Naive thymus-derived CD4-positive, alpha-beta T cell (primary cell): Measurements from ENCODE around the gene TSKU. TPM values are rescaled to one million over a fixed set of nuclear protein-coding genes. Genes with fewer than 3 reads are reported as not detected.

Experiments used
- ATAC-seq: fragments of 150-1000 bp; cut with Tn5 transposase; 2 replicates; pipeline ENCODE4 v1.10.0; 2021; ENCODE audit warnings: mild to moderate bottlenecking, moderate library complexity
- CTCF ChIA-PET: fragments of 350-600 bp; sonication (Branson Sonifier 250); formaldehyde crosslinking; loops from one replicate; lab custom pipeline; 2021; ENCODE audit warnings: antibody characterized with exemption; lab: Charles Lee
- POLR2A ChIA-PET: fragments of 350-600 bp; sonication (Branson Sonifier 250); formaldehyde crosslinking; loops from one replicate; lab custom pipeline; 2021; ENCODE audit warnings: antibody characterized with exemption, inconsistent platforms; lab: Charles Lee
- DNase-seq, 9 donors: peaks; one replicate each; pipeline versions ENCODE4 v3.0.0 to v3.0.0-alpha.2; 2020 to 2022; ENCODE audit warnings: mixed read lengths in 1 of 9
- H3K27ac ChIP-seq: one replicate; pipeline ENCODE4 v1.7.0; 2013; ENCODE audit warnings: mild to moderate bottlenecking, low read depth, low read length, moderate library complexity
- H3K27me3 ChIP-seq, 2 donors: one replicate each; pipeline ENCODE4 v1.7.0; 2013; ENCODE audit warnings: low read length in 2 of 2, mild to moderate bottlenecking in 2 of 2, moderate library complexity in 2 of 2; ENCODE audit not compliant: control insufficient read depth in 2 of 2, insufficient read depth in 2 of 2
- H3K36me3 ChIP-seq, 3 experiments: 1 replicate in 2 of 3; 2 replicates in 1 of 3; pipeline ENCODE4 v1.7.0; 2013; ENCODE audit warnings: low read length in 3 of 3, mild to moderate bottlenecking in 3 of 3, moderate library complexity in 1 of 3; ENCODE audit not compliant: insufficient read depth in 3 of 3, control insufficient read depth in 2 of 3
- H3K4me1 ChIP-seq, 2 donors: one replicate each; pipeline ENCODE4 v1.7.0; 2013; ENCODE audit warnings: low read length in 2 of 2, mild to moderate bottlenecking in 2 of 2, moderate library complexity in 1 of 2; ENCODE audit not compliant: control insufficient read depth in 2 of 2, insufficient read depth in 2 of 2
- H3K4me3 ChIP-seq: 2 replicates; pipeline ENCODE4 v1.7.0; 2013; ENCODE audit warnings: mild to moderate bottlenecking, low read length
- H3K9me3 ChIP-seq, 3 experiments: 1 replicate in 2 of 3; 2 replicates in 1 of 3; pipeline ENCODE4 v1.7.0; 2013; ENCODE audit warnings: low read length in 3 of 3; ENCODE audit not compliant: control insufficient read depth in 2 of 3
- H3K27ac Mint-ChIP-seq, 9 donors: one replicate each; pipeline ENCODE4 v1.8.0; 2020 to 2022; ENCODE audit warnings: mixed read lengths in 9 of 9, mild to moderate bottlenecking in 8 of 9, moderate library complexity in 5 of 9, inconsistent platforms in 2 of 9
- H3K27me3 Mint-ChIP-seq, 5 donors: one replicate each; pipeline ENCODE4 v1.8.0; 2021 to 2022; ENCODE audit warnings: mixed read lengths in 5 of 5, mild to moderate bottlenecking in 1 of 5
- H3K36me3 Mint-ChIP-seq, 5 donors: one replicate each; pipeline ENCODE4 v1.8.0; 2020 to 2022; ENCODE audit warnings: mixed read lengths in 5 of 5, mild to moderate bottlenecking in 3 of 5, inconsistent platforms in 1 of 5
- H3K4me1 Mint-ChIP-seq, 7 donors: one replicate each; pipeline ENCODE4 v1.8.0; 2020 to 2022; ENCODE audit warnings: mixed read lengths in 7 of 7, mild to moderate bottlenecking in 3 of 7, inconsistent platforms in 1 of 7
- H3K4me3 Mint-ChIP-seq, 10 donors: one replicate each; pipeline ENCODE4 v1.8.0; 2020 to 2022; ENCODE audit warnings: mild to moderate bottlenecking in 10 of 10, mixed read lengths in 10 of 10, moderate library complexity in 6 of 10, inconsistent platforms in 2 of 10
- H3K9me3 Mint-ChIP-seq, 11 donors: one replicate each; pipeline ENCODE4 v1.8.0; 2020 to 2022; ENCODE audit warnings: mixed read lengths in 11 of 11, mild to moderate bottlenecking in 4 of 11, inconsistent platforms in 1 of 11, moderate library complexity in 1 of 11
- intact Hi-C, 2 donors: fragments of 100-400 bp; cut with micrococcal nuclease; formaldehyde crosslinking; loops; one replicate each; pipeline ENCODE4 v1.15.1; 2023
- polyA plus RNA-seq, 2 donors: library from polyadenylated mRNA; unstranded; fragments of 300-500 nt; fragmentation: Illumina TruSeq; gene quantifications; one replicate each; pipeline ENCODE4 v1.2.3, GENCODE V29; 2021
- total RNA-seq, 6 experiments: library from RNA in 5 of 6; stranded (reverse) in 5 of 6; gene quantifications; 1 replicate in 5 of 6; 2 replicates in 1 of 6; pipeline ENCODE4 v1.2.3 and lab custom pipeline; 2021 to 2026

TSKU gene
- total and polyA plus RNA-seq, 7 experiments from 2014 or later: 0.13 to 1.5 TPM; not detected in 5

- Mint-ChIP-seq H3K4me1 (no peaks in the 10 kb centered on the region), H3K9me3 (peaks cover 0 to 1% (median 0%) of the 10 kb centered on the region in 11 donors), H3K27ac (no peak overlapping the region), H3K36me3 (no peaks in the 10 kb centered on the region), H3K4me3 (no peak overlapping the region), H3K27me3 (peaks cover 18 to 36% (median 34%) of the 10 kb centered on the region in 5 donors)
- CTCF ChIA-PET: interaction anchor here (0.6 kb wide), 1 partner anchor 63 kb away, joined by 3 read pairs; no protein-coding TSS in a partner anchor
- H3K9me3 ChIP-seq: no peaks in the 10 kb centered on the region
- no peaks in the 10 kb centered on the region for H3K4me1 ChIP-seq
- POLR2A ChIA-PET: no interaction called here
- H3K27me3 ChIP-seq: no peaks in the 10 kb centered on the region
- H3K4me3 ChIP-seq: no peak overlapping the region
- no peak overlapping the region for H3K27ac ChIP-seq
- H3K36me3 ChIP-seq: no peaks in the 10 kb centered on the region
- intact Hi-C loops: no loop called here
- no peak for DNase-seq
- no peak for ATAC-seq
Observed at GRCh38 chr11:76838678-76839068, 55.5 kb downstream of the TSKU start.

GRCh38 chr11:76839311-76839710 is 56.2 kb downstream of the TSKU start:
- POLR2A ChIA-PET: no interaction called here
- H3K9me3 Mint-ChIP-seq: peaks cover 0 to 1% (median 0%) of the 10 kb centered on the region in 11 donors
- intact Hi-C loops: no loop called here
- Histone ChIP-seq H3K36me3 (no peaks in the 10 kb centered on the region), H3K27ac (no peak overlapping the region), H3K4me3 (no peak overlapping the region), H3K27me3 (no peaks in the 10 kb centered on the region), H3K9me3 (no peaks in the 10 kb centered on the region), H3K4me1 (no peaks in the 10 kb centered on the region)
- H3K4me1 Mint-ChIP-seq: no peaks in the 10 kb centered on the region
- CTCF ChIA-PET: no interaction called here
- peak; percentile 31 for ATAC-seq
- no peak for DNase-seq
- peaks cover 22 to 37% (median 36%) of the 10 kb centered on the region in 5 donors for H3K27me3 Mint-ChIP-seq
- H3K36me3 Mint-ChIP-seq: no peaks in the 10 kb centered on the region
- no peak overlapping the region for H3K4me3 Mint-ChIP-seq
- H3K27ac Mint-ChIP-seq: no peak overlapping the region

DNA sequence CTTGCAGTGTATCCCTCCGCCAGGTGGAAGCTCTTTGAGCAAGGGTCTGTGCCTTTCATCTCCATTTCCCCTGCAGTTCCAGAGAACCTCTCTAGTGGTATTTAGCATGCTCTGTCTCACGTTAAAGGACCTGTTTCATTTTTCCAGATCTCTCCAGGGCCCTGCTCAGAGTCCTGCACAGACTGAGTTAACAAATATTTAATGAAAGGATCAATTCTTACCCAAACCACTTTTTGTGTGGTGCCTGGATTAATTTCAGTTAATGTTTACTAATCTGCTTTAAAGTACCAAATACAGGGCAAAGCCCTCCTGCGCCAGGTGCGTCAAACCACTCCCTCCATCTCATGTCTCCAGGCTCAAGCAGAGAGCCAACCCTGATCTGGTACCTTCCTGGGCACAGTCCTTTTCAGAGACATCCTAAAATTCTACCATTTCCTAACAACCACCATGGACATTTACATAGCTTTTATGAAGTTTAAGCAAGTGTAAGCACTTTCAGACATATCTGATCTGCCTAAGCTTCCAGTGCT is 58.8 kb downstream of the TSKU start:
- Mint-ChIP-seq H3K36me3 (no peaks in the 10 kb centered on the region), H3K27me3 (peaks cover 26 to 46% (median 37%) of the 10 kb centered on the region in 5 donors), H3K9me3 (peaks cover 0 to 1% (median 0%) of the 10 kb centered on the region in 11 donors), H3K4me1 (no peaks in the 10 kb centered on the region), H3K4me3 (no peak overlapping the region), H3K27ac (no peak overlapping the region)
- intact Hi-C loops: no loop called here
- CTCF ChIA-PET: no interaction called here
- no peak overlapping the region for H3K27ac ChIP-seq
- no peaks in the 10 kb centered on the region for H3K27me3 ChIP-seq
- POLR2A ChIA-PET: no interaction called here
- H3K9me3 ChIP-seq: no peaks in the 10 kb centered on the region
- DNase-seq (no peak), ATAC-seq (no peak)
- H3K4me1 ChIP-seq: no peaks in the 10 kb centered on the region
- no peak overlapping the region for H3K4me3 ChIP-seq
- H3K36me3 ChIP-seq: no peaks in the 10 kb centered on the region

DNA sequence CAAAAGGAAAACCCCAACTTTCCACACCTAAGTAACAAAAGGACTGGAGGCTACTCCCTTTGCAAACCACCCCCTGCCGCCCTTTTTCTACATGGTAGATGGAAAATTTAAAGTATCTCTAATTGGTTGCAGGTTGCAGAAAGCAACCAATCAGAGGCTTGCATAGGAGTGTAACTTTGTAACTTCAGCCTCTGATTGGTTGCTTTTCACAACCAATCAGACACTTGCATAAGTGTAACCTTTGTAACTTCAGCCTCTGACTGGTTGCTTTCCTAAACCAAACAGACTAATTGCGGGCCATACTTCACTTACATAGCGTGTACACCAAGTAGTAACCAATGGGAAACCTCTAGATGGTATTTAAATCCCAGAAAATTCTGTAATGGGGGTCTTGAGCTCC is 60.8 kb downstream of the TSKU start:
- no peak for ATAC-seq
- intact Hi-C loops: no loop called here
- Mint-ChIP-seq H3K4me1 (no peaks in the 10 kb centered on the region), H3K36me3 (no peaks in the 10 kb centered on the region), H3K4me3 (no peak overlapping the region), H3K27ac (no peak overlapping the region), H3K9me3 (peaks cover 0 to 1% (median 0%) of the 10 kb centered on the region in 11 donors), H3K27me3 (peaks cover 31 to 54% (median 41%) of the 10 kb centered on the region in 5 donors)
- POLR2A ChIA-PET: no interaction called here
- DNase-seq: no peak
- no peaks in the 10 kb centered on the region for H3K9me3 ChIP-seq
- H3K4me1 ChIP-seq: no peaks in the 10 kb centered on the region
- CTCF ChIA-PET: no interaction called here
- no peaks in the 10 kb centered on the region for H3K27me3 ChIP-seq
- H3K36me3 ChIP-seq: no peaks in the 10 kb centered on the region
- H3K4me3 ChIP-seq: no peak overlapping the region
- no peak overlapping the region for H3K27ac ChIP-seq

DNA sequence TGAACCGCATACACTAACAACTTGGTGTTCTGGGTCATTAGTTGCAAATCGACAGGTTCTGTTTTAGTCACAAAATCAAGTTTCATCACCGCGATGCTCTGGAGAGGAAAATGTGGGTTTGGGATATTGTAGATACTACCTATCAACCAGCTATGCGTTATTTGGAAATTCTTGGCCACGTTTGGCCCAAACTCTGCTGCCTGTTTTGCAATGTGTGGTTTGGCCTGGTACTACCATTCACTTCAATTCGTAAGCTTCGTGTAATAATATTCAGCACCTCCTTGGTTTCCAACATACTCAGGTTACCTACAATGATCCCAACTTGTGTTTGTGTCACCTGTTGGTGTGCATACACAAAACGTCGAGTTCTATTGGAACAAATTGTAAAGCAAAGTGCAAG is 61.4 kb downstream of the TSKU start:
- Histone ChIP-seq H3K4me3 (no peak overlapping the region), H3K4me1 (no peaks in the 10 kb centered on the region), H3K27ac (no peak overlapping the region), H3K9me3 (no peaks in the 10 kb centered on the region), H3K27me3 (no peaks in the 10 kb centered on the region), H3K36me3 (no peaks in the 10 kb centered on the region)
- Mint-ChIP-seq H3K36me3 (no peaks in the 10 kb centered on the region), H3K4me3 (no peak overlapping the region), H3K4me1 (no peaks in the 10 kb centered on the region), H3K27ac (no peak overlapping the region), H3K27me3 (peaks cover 33 to 50% (median 42%) of the 10 kb centered on the region in 5 donors), H3K9me3 (peaks cover 0 to 1% (median 0%) of the 10 kb centered on the region in 11 donors)
- intact Hi-C loops: no loop called here
- no peak for ATAC-seq
- no peak for DNase-seq
- ChIA-PET POLR2A (no interaction called here), CTCF (no interaction called here)

- DNase-seq (no peak), ATAC-seq (no peak)
- Mint-ChIP-seq H3K27me3 (peaks cover 30 to 45% (median 42%) of the 10 kb centered on the region in 5 donors), H3K9me3 (peaks cover 0 to 1% (median 0%) of the 10 kb centered on the region in 11 donors), H3K36me3 (no peaks in the 10 kb centered on the region), H3K4me3 (no peak overlapping the region), H3K27ac (no peak overlapping the region), H3K4me1 (no peaks in the 10 kb centered on the region)
- CTCF ChIA-PET: no interaction called here
- no peak overlapping the region for H3K4me3 ChIP-seq
- H3K27me3 ChIP-seq: no peaks in the 10 kb centered on the region
- POLR2A ChIA-PET: no interaction called here
- intact Hi-C loops: no loop called here
- no peaks in the 10 kb centered on the region for H3K4me1 ChIP-seq
- H3K27ac ChIP-seq: no peak overlapping the region
- no peaks in the 10 kb centered on the region for H3K36me3 ChIP-seq
- no peaks in the 10 kb centered on the region for H3K9me3 ChIP-seq
Observed at GRCh38 chr11:76845069-76845468, 61.9 kb downstream of the TSKU start.

- intact Hi-C loops: no loop called here
- no peak overlapping the region for H3K4me3 ChIP-seq
- Mint-ChIP-seq H3K27ac (no peak overlapping the region), H3K27me3 (peaks cover 24 to 41% (median 39%) of the 10 kb centered on the region in 5 donors), H3K4me3 (no peak overlapping the region), H3K9me3 (peaks cover 0 to 1% (median 0%) of the 10 kb centered on the region in 11 donors), H3K4me1 (no peaks in the 10 kb centered on the region), H3K36me3 (no peaks in the 10 kb centered on the region)
- no peaks in the 10 kb centered on the region for H3K36me3 ChIP-seq
- ChIA-PET POLR2A (no interaction called here), CTCF (no interaction called here)
- DNase-seq (no peak), ATAC-seq (no peak)
- H3K27me3 ChIP-seq: no peaks in the 10 kb centered on the region
- H3K27ac ChIP-seq: no peak overlapping the region
- H3K9me3 ChIP-seq: no peaks in the 10 kb centered on the region
- H3K4me1 ChIP-seq: no peaks in the 10 kb centered on the region
Observed at GRCh38 chr11:76846441-76846840, 63.3 kb downstream of the TSKU start.
